ENCODE data around the gene LXN.
A peak's percentile ranks its signal among the peaks of the same experiment; 100 is the strongest.

The LXN gene

DNA sequence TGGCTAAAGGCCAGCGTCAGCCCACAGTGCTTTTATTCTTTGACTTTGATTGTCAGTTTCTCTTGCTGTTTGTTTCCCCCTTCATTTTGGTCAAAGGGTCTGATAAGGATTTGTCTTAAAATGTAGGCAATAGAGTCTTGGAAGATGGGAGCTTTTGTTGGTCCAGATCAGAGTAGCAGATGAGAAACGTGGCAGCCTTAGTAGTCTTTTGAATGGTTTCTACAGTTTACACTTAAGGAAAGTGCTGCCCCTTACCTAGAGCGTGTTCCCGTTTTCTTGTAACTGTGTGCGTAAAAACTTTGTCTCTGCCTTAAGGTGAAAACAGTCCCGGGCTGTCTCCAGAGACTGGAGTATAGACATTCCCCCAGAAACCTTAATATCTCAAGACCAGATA, 630 bp downstream of the LXN start:
- no peaks in the 10 kb centered on the region; the same call in 1 of the 2 replicates for H3K36me3 ChIP-seq (ENCODE audit: control insufficient read depth, insufficient read depth, low read length)
- no CpG with 5 or more reads among the region's 6 CpGs for WGBS (ENCODE audit: insufficient coverage, insufficient read length)
- H3K27me3 ChIP-seq (ENCODE audit: control insufficient read depth, insufficient read depth, low read length), result no peaks in the 10 kb centered on the region
- DNase-seq (ENCODE audit: low read depth, low spot score), result no peak
- no peaks in the 10 kb centered on the region for H3K4me1 ChIP-seq (ENCODE audit: control insufficient read depth, insufficient read depth, low read length)
- H3K4me3 ChIP-seq (ENCODE audit: low read length), result peak overlapping the region; percentile 35; the same call in 1 of the 2 replicates
- H3K9me3 ChIP-seq (ENCODE audit: control insufficient read depth, insufficient read depth, low read length), result no peaks in the 10 kb centered on the region
- H3K27ac ChIP-seq (ENCODE audit: low read length), result no peak overlapping the region

DNA sequence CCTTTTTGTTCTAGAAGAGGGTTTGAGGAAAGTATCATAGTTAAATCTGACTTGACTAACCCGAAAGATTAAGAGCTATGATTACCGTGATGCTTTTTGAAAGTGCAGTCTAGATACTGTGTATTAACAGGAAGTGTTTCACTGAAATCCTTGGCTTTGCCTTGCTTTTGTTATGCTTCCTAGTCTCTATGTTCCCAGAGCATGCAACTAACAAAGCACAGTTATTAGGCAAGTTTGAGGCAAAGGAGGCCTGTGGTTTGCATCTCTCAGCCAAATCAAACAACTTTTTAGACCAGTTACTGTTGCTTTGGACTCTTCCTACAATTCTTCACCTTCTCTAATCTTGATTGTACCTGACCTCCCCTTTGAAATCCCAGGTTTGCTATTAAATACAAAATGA, 3.9 kb downstream of the LXN start:
- H3K27me3 ChIP-seq (ENCODE audit: control insufficient read depth, insufficient read depth, low read length), result no peaks in the 10 kb centered on the region
- H3K9me3 ChIP-seq (ENCODE audit: control insufficient read depth, insufficient read depth, low read length), result no peaks in the 10 kb centered on the region
- no peak for DNase-seq (ENCODE audit: low read depth, low spot score)
- no peaks in the 10 kb centered on the region; the same call in 1 of the 2 replicates for H3K36me3 ChIP-seq (ENCODE audit: control insufficient read depth, insufficient read depth, low read length)
- WGBS (ENCODE audit: insufficient coverage, insufficient read length), result no CpG with 5 or more reads among the region's 2 CpGs
- no peak overlapping the region for H3K4me3 ChIP-seq (ENCODE audit: low read length)
- H3K27ac ChIP-seq (ENCODE audit: low read length), result no peak overlapping the region
- no peaks in the 10 kb centered on the region for H3K4me1 ChIP-seq (ENCODE audit: control insufficient read depth, insufficient read depth, low read length)

DNA sequence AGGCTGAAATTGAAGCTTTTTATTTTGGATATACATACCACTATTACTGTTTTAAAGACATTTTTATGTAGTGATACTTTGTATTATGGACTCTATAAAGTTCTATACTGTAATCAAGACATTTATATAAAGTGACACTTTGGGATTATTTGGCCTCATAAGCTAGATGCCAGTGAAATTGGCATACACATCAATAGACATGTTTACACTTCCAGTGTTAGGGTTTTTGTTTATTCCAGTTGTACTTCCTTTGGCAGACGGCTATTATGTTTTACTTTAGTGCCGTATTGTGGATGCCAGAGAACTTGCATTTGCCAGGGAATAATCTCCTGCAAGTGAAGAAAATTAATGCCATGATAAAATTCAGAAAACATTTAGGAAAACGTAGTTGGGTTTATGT, 6.0 kb downstream of the LXN start:
- Histone ChIP-seq H3K4me3 (ENCODE audit: low read length) (no peak overlapping the region), H3K4me1 (ENCODE audit: control insufficient read depth, insufficient read depth, low read length) (no peaks in the 10 kb centered on the region), H3K27me3 (ENCODE audit: control insufficient read depth, insufficient read depth, low read length) (no peaks in the 10 kb centered on the region), H3K27ac (ENCODE audit: low read length) (no peak overlapping the region), H3K36me3 (ENCODE audit: control insufficient read depth, insufficient read depth, low read length) (no peaks in the 10 kb centered on the region; the same call in 1 of the 2 replicates), H3K9me3 (ENCODE audit: control insufficient read depth, insufficient read depth, low read length) (no peaks in the 10 kb centered on the region)
- no CpG with 5 or more reads among the region's 3 CpGs for WGBS (ENCODE audit: insufficient coverage, insufficient read length)
- DNase-seq (ENCODE audit: low read depth, low spot score), result no peak

- no peaks in the 10 kb centered on the region for H3K4me1 ChIP-seq (ENCODE audit: control insufficient read depth, insufficient read depth, low read length)
- H3K4me3 ChIP-seq (ENCODE audit: low read length), result no peak overlapping the region
- no peak for DNase-seq (ENCODE audit: low read depth, low spot score)
- WGBS (ENCODE audit: insufficient coverage, insufficient read length), result 100% methylated on average over 1 of the region's 1 CpG
- no peaks in the 10 kb centered on the region for H3K9me3 ChIP-seq (ENCODE audit: control insufficient read depth, insufficient read depth, low read length)
- H3K36me3 ChIP-seq (ENCODE audit: control insufficient read depth, insufficient read depth, low read length), result no peaks in the 10 kb centered on the region; the same call in 1 of the 2 replicates
- H3K27me3 ChIP-seq (ENCODE audit: control insufficient read depth, insufficient read depth, low read length), result no peaks in the 10 kb centered on the region
- no peak overlapping the region for H3K27ac ChIP-seq (ENCODE audit: low read length)
Observed at GRCh38 chr3:158663832-158664231, 8.6 kb downstream of the LXN start.

DNA sequence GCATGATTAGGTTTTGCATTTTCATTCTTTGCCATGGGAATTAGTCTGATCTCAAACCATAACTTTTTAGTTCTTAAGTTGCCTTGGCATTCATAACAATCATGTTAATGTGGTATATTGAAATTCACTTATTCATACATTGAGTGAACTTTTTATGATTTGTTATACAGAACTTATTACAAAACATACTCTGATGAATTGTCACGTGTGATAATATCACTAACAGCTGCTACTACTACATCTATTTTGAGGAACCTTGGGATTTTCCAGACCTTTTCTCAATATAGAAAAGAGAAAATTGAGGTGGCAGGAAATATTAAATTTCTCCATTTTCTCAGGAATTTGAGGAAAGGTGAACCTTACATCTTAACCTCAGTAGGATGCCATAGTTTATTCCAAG, 9.2 kb downstream of the LXN start:
- Histone ChIP-seq H3K36me3 (ENCODE audit: control insufficient read depth, insufficient read depth, low read length) (no peaks in the 10 kb centered on the region; the same call in 1 of the 2 replicates), H3K27me3 (ENCODE audit: control insufficient read depth, insufficient read depth, low read length) (no peaks in the 10 kb centered on the region), H3K9me3 (ENCODE audit: control insufficient read depth, insufficient read depth, low read length) (no peaks in the 10 kb centered on the region), H3K27ac (ENCODE audit: low read length) (no peak overlapping the region), H3K4me1 (ENCODE audit: control insufficient read depth, insufficient read depth, low read length) (no peaks in the 10 kb centered on the region), H3K4me3 (ENCODE audit: low read length) (no peak overlapping the region)
- no peak for DNase-seq (ENCODE audit: low read depth, low spot score)
- no CpG with 5 or more reads among the region's 1 CpG for WGBS (ENCODE audit: insufficient coverage, insufficient read length)

GRCh38 chr3:158660711-158661110, 11.7 kb downstream of the LXN start:
- no peaks in the 10 kb centered on the region; the same call in 1 of the 2 replicates for H3K36me3 ChIP-seq (ENCODE audit: control insufficient read depth, insufficient read depth, low read length)
- no peaks in the 10 kb centered on the region for H3K4me1 ChIP-seq (ENCODE audit: control insufficient read depth, insufficient read depth, low read length)
- H3K27ac ChIP-seq (ENCODE audit: low read length), result no peak overlapping the region
- no peaks in the 10 kb centered on the region for H3K9me3 ChIP-seq (ENCODE audit: control insufficient read depth, insufficient read depth, low read length)
- DNase-seq (ENCODE audit: low read depth, low spot score), result no peak
- H3K27me3 ChIP-seq (ENCODE audit: control insufficient read depth, insufficient read depth, low read length), result no peaks in the 10 kb centered on the region
- WGBS (ENCODE audit: insufficient coverage, insufficient read length), result no CpG with 5 or more reads among the region's 4 CpGs
- H3K4me3 ChIP-seq (ENCODE audit: low read length), result no peak overlapping the region

DNA sequence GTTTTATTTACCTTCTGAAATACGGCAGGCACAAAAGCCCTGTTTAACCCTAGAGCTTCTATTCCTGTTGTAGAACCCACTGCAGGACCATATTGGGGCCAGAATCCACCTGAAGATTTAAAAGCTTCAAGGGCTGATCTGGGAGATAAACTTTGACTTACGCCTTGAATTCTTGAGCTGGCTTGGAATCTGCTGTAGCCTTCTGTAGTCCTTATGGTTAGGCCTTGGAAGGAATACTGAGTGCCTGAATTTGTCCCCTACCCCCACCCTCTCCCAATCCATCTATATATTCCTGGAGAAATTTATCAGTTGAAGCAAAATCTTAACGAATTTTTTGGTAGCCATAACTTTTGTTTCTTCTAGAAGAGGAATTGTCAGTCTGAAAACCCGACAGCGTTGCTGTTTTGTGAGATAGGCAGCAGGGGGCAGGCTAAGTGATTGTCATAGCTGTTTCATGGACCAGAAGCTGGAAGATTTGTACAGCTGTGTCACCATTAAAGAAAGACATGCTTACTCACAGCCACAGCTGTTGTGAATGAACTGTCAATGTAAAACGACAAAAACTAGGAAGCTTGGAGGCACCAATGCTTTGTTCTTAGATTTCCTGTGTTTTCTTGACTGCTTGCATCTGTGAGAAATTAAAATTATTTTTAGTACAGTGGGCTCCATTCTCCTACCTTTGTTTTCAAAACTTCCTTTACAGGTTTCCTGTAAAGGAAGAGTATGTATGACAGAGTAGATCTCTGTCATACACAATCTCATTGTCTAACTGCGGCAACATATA, 12.8 kb downstream of the LXN start:
- Histone ChIP-seq H3K4me1 (ENCODE audit: control insufficient read depth, insufficient read depth, low read length) (no peaks in the 10 kb centered on the region), H3K27ac (ENCODE audit: low read length) (no peak overlapping the region), H3K27me3 (ENCODE audit: control insufficient read depth, insufficient read depth, low read length) (no peaks in the 10 kb centered on the region), H3K36me3 (ENCODE audit: control insufficient read depth, insufficient read depth, low read length) (no peaks in the 10 kb centered on the region; the same call in 1 of the 2 replicates), H3K4me3 (ENCODE audit: low read length) (no peak overlapping the region), H3K9me3 (ENCODE audit: control insufficient read depth, insufficient read depth, low read length) (no peaks in the 10 kb centered on the region)
- no CpG with 5 or more reads among the region's 7 CpGs for WGBS (ENCODE audit: insufficient coverage, insufficient read length)
- DNase-seq (ENCODE audit: low read depth, low spot score), result no peak

DNA sequence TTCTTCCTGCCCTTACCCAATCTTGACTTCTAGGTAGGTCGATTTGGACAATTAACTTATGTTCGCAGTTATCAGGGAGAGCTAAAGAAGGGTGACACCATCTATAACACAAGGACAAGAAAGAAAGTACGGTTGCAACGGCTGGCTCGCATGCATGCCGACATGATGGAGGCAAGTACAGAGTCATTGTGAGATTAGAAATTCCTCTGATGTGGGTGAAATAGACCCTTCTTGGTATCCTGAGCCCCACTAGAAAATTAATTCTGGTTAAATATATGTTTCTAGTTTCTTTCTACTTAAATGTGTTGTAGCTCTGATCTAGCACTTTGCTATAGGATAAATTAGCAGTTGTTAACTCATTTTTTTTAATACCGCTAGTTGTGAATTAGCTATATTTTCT, 13.6 kb downstream of the LXN start:
- no peak overlapping the region for H3K27ac ChIP-seq (ENCODE audit: low read length)
- no peaks in the 10 kb centered on the region for H3K27me3 ChIP-seq (ENCODE audit: control insufficient read depth, insufficient read depth, low read length)
- H3K9me3 ChIP-seq (ENCODE audit: control insufficient read depth, insufficient read depth, low read length), result no peaks in the 10 kb centered on the region
- WGBS (ENCODE audit: insufficient coverage, insufficient read length), result no CpG with 5 or more reads among the region's 7 CpGs
- no peaks in the 10 kb centered on the region; the same call in 1 of the 2 replicates for H3K36me3 ChIP-seq (ENCODE audit: control insufficient read depth, insufficient read depth, low read length)
- H3K4me3 ChIP-seq (ENCODE audit: low read length), result no peak overlapping the region
- no peak for DNase-seq (ENCODE audit: low read depth, low spot score)
- H3K4me1 ChIP-seq (ENCODE audit: control insufficient read depth, insufficient read depth, low read length), result no peaks in the 10 kb centered on the region

DNA sequence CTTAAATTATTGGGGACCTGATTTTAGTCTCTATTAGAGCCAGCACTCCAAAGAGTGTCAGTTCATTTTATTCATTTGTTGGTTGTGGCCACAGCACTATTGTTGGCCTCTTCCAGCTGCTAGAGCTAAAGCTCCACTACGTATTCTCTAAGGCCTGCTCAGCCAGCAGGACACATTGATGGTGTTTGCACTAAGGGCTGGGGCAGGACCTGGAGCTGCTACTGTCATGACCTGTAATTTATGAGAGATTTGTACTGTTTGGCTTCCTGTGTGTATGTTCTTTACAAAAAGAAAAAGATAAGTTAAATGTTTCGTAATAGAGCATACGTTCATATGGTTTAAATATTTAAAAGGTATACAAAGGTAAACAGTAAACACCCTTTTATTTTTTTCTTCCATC, 20.0 kb downstream of the LXN start:
- WGBS (ENCODE audit: insufficient coverage, insufficient read length), result 100% methylated on average over 2 of the region's 3 CpGs
- Histone ChIP-seq H3K27me3 (ENCODE audit: control insufficient read depth, insufficient read depth, low read length) (no peaks in the 10 kb centered on the region), H3K4me1 (ENCODE audit: control insufficient read depth, insufficient read depth, low read length) (no peaks in the 10 kb centered on the region), H3K4me3 (ENCODE audit: low read length) (no peak overlapping the region), H3K27ac (ENCODE audit: low read length) (no peak overlapping the region), H3K9me3 (ENCODE audit: control insufficient read depth, insufficient read depth, low read length) (no peaks in the 10 kb centered on the region), H3K36me3 (ENCODE audit: control insufficient read depth, insufficient read depth, low read length) (no peaks in the 10 kb centered on the region; the same call in 1 of the 2 replicates)
- no peak for DNase-seq (ENCODE audit: low read depth, low spot score)

GRCh38 chr3:158651192-158651591, 21.3 kb downstream of the LXN start:
- H3K27me3 ChIP-seq (ENCODE audit: control insufficient read depth, insufficient read depth, low read length), result no peaks in the 10 kb centered on the region
- no peaks in the 10 kb centered on the region for H3K4me1 ChIP-seq (ENCODE audit: control insufficient read depth, insufficient read depth, low read length)
- no peak for DNase-seq (ENCODE audit: low read depth, low spot score)
- no CpG with 5 or more reads among the region's 2 CpGs for WGBS (ENCODE audit: insufficient coverage, insufficient read length)
- no peak overlapping the region for H3K4me3 ChIP-seq (ENCODE audit: low read length)
- H3K9me3 ChIP-seq (ENCODE audit: control insufficient read depth, insufficient read depth, low read length), result no peaks in the 10 kb centered on the region
- no peak overlapping the region for H3K27ac ChIP-seq (ENCODE audit: low read length)
- H3K36me3 ChIP-seq (ENCODE audit: control insufficient read depth, insufficient read depth, low read length), result peaks cover 3% of the 10 kb centered on the region; the same call in 1 of the 2 replicates

- DNase-seq (ENCODE audit: low read depth, low spot score), result no peak
- H3K4me1 ChIP-seq (ENCODE audit: control insufficient read depth, insufficient read depth, low read length), result no peaks in the 10 kb centered on the region
- H3K36me3 ChIP-seq (ENCODE audit: control insufficient read depth, insufficient read depth, low read length), result peaks cover 3% of the 10 kb centered on the region; the same call in 1 of the 2 replicates
- no peak overlapping the region for H3K4me3 ChIP-seq (ENCODE audit: low read length)
- H3K27ac ChIP-seq (ENCODE audit: low read length), result no peak overlapping the region
- no peaks in the 10 kb centered on the region for H3K27me3 ChIP-seq (ENCODE audit: control insufficient read depth, insufficient read depth, low read length)
- no peaks in the 10 kb centered on the region for H3K9me3 ChIP-seq (ENCODE audit: control insufficient read depth, insufficient read depth, low read length)
- WGBS (ENCODE audit: insufficient coverage, insufficient read length), result no CpG with 5 or more reads among the region's 4 CpGs
Observed at GRCh38 chr3:158649791-158650190, 22.7 kb downstream of the LXN start.

Data from iPS DF 6.9 (cell line).